HepG2 (cell line): ENCODE measurements around the gene HSDL2. TPM values are rescaled to one million over a fixed set of nuclear protein-coding genes. Genes with fewer than 3 reads are reported as not detected.

Experiments
- ARNT2 ChIP-seq: sonication (generic); formaldehyde crosslinking; IDR thresholded peaks from 2 replicates; pipeline ENCODE4 v1.8.0; 2022; ENCODE audit warnings: mild to moderate bottlenecking, low read depth, missing genetic modification reagents, moderate library complexity
- JUNB ChIP-seq: sonication (generic); formaldehyde crosslinking; IDR thresholded peaks from 2 replicates; pipeline ENCODE4 v1.8.0; 2022; ENCODE audit warnings: missing genetic modification reagents, mild to moderate bottlenecking, borderline replicate concordance
- MXD1 ChIP-seq: sonication (generic); formaldehyde crosslinking; IDR thresholded peaks from 2 replicates; pipeline ENCODE4 v1.4.0; 2020; ENCODE audit warnings: mild to moderate bottlenecking, missing genetic modification reagents
- PAX8 ChIP-seq: sonication (generic); formaldehyde crosslinking; IDR thresholded peaks from 2 replicates; pipeline ENCODE4 v1.8.0; 2022; ENCODE audit warnings: mild to moderate bottlenecking, missing genetic modification reagents, borderline replicate concordance
- PAXIP1 ChIP-seq: sonication (generic); formaldehyde crosslinking; conservative IDR thresholded peaks from 2 replicates; pipeline ENCODE4 v1.4.0; 2020; ENCODE audit warnings: mild to moderate bottlenecking, missing genetic modification reagents, moderate library complexity
- POGZ ChIP-seq: sonication (generic); formaldehyde crosslinking; IDR thresholded peaks from 2 replicates; pipeline ENCODE4 v1.4.0; 2020; ENCODE audit warnings: mild to moderate bottlenecking, missing genetic modification reagents
- SNAPC4 ChIP-seq: sonication (generic); formaldehyde crosslinking; IDR thresholded peaks from 2 replicates; pipeline ENCODE4 v1.4.0; 2020; ENCODE audit warnings: mild to moderate bottlenecking, missing genetic modification reagents
- ZMAT5 ChIP-seq: sonication (generic); formaldehyde crosslinking; IDR thresholded peaks from 2 replicates; pipeline ENCODE4 v1.5.0; 2020; ENCODE audit warnings: mild to moderate bottlenecking, low read depth, missing genetic modification reagents, borderline replicate concordance
- ZNF260 ChIP-seq: sonication (generic); formaldehyde crosslinking; IDR thresholded peaks from 2 replicates; pipeline ENCODE4 v1.4.0; 2020; ENCODE audit warnings: missing genetic modification reagents, low read depth, mild to moderate bottlenecking, borderline replicate concordance
- ZNF276 ChIP-seq: sonication (generic); formaldehyde crosslinking; IDR thresholded peaks from 2 replicates; pipeline ENCODE4 v1.4.0; 2020; ENCODE audit warnings: mild to moderate bottlenecking, low read depth, missing genetic modification reagents
- ZNF570 ChIP-seq: sonication (generic); formaldehyde crosslinking; IDR thresholded peaks from 2 replicates; pipeline ENCODE4 v1.4.0; 2020; ENCODE audit warnings: mild to moderate bottlenecking, missing genetic modification reagents, borderline replicate concordance
- polyA plus RNA-seq, 8 experiments: library from polyadenylated mRNA; depleted of rRNA in 3 of 8; stranded (reverse) in 7 of 8; unstranded in 1 of 8; fragments of >200 nt; fragmentation: Illumina TruSeq in 4 of 8; extraction: Trizol in 4 of 8; gene quantifications; 2 replicates each; pipeline versions ENCODE4 v1.2.1 to v1.2.3, GENCODE V29; 2011 to 2016; ENCODE audit warnings: low read depth in 4 of 8, missing spikeins in 1 of 8, mixed read lengths in 1 of 8; ENCODE audit not compliant: insufficient read depth in 1 of 8
- total RNA-seq, 5 experiments: library from RNA; depleted of rRNA; stranded (reverse); fragments of >200 nt; fragmentation: Illumina TruSeq; extraction: Trizol; gene quantifications; 2 replicates each; pipeline ENCODE4 v1.2.3, GENCODE V29; 2016; ENCODE audit warnings: low read depth in 1 of 5

The HSDL2 gene
- total and polyA plus RNA-seq, 2 of the 13 experiments (the other 11 are each of a cell fraction or from before 2014, with no cell fraction given): 55.3 to 80.2 TPM

DNA sequence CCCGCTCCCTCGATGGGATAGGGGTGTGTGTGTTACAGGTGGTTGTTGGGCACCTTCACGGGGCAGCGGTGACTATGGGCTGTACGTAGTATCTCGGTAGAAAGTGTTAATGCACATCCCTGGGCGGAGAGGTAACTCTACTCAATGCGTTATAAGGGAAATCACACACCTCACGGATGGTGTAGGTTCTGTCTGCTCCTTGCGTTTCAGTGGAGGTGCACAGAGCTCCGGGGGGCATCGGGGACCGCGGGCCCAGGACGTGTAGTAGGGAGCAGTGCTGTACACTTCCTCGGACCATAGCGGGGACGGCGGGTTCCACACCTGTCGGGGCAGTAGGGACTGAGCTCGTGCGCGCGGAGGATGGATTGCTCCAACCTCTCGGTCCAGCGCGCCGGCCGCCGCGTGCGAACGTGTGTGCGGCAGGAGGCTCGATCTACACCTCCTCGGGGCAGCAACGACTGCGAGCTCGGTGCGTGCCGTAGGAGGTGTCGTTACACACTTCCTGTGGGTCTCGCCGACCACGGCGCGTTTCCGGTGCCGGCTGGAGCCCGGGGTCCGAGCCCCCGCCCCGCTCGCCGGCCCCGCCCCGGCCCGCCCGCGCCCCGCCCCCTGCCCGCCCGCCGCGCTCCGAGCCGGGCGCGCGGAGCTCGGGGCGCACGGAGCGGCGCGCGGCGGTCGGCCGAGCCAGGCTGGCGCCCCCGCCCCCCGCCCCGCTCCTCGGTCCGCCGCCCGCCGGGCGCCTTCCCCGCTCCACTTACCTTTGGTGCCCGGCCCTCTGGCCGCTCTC lies 106.5 kb downstream of the HSDL2 start, which contains the start of gene KIAA1958 (continued):
- TF ChIP-seq ZNF570 (CRISPR knock-in tag) (no peak), ZMAT5 (no peak), ZNF276 (peak; percentile 84; the same call in 1 of the 2 replicates), ZNF260 (CRISPR knock-in tag) (0 out of 2 replicates have a peak, but pooled peaks have one; percentile 67), JUNB (CRISPR knock-in tag) (peak; percentile 71; the same call in 1 of the 2 replicates), SNAPC4 (CRISPR knock-in tag) (peak; percentile 87), MXD1 (peak; percentile 97), PAX8 (no peak), POGZ (peak; percentile 91), PAXIP1 (peak; percentile 49; the same call in 1 of the 2 replicates), ARNT2 (CRISPR knock-in tag) (peak; percentile 92)
